ENCODE data around the gene AIG1.

DNA sequence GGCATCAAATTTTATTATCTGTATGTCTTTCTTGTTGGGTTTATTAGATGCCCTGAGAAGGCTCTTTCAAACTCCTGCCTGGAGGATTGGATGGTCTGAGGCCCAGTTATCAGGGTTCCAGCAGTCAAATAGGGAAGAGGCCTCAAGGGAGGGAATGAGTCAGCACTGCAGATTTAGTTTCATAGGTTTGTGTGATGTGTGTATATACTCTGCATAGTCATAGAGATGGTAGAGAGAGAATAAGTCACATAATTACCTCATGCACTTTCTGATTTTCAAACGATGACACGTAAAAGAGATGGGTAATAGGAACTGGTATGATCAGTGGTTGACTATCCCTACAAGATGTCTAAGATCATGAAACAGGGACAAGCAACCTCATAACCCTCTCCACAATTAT lies 307.7 kb downstream of the AIG1 start:
- no peak for TF ChIP-seq POLR2AphosphoS5 (IDR thresholded peaks at IDR 0.05; ENCODE audit: borderline replicate concordance, low read depth, low read length)
- TF ChIP-seq FOXP2 (optimal IDR thresholded peaks at IDR 0.05; ENCODE audit: control extremely low read depth, extremely low read length, insufficient read depth) = no peak

All from SK-N-MC (cell line).